Measurements from ENCODE around the gene PDE8B. TPM values are rescaled to one million over a fixed set of nuclear protein-coding genes. Genes with fewer than 3 reads are reported as not detected.

PDE8B gene
- total and polyA plus RNA-seq, 2 donors (not counting 1 experiment from before 2014, with no cell fraction given), result 0.07 TPM; not detected in 1

GRCh38 chr5:77277759-77278158 is 67.3 kb downstream of the PDE8B start:
- CTCF ChIA-PET, result interaction anchor here (0.6 kb wide), 1 partner anchor 17 kb away, joined by 3 read pairs; no protein-coding TSS in a partner anchor
- intact Hi-C loops (cut with micrococcal nuclease), result no loop called here
- Histone ChIP-seq H3K27me3 (replicated peaks in 1 of 4; ENCODE audit: control extremely low read depth in 1 of 4, control insufficient read depth in 3 of 4, insufficient read depth in 4 of 4, low read length in 3 of 4) (no peaks in the 10 kb centered on the region), H3K4me2 (replicated peaks; ENCODE audit: low read depth, low read length, poor library complexity, severe bottlenecking) (no peak overlapping the region), H3K4me1 (ENCODE audit: control insufficient read depth in 2 of 2, insufficient read depth in 2 of 2, low read length in 2 of 2) (no peaks in the 10 kb centered on the region), H3K4me3 (ENCODE audit: control extremely low read depth in 1 of 5, extremely low read depth in 1 of 5, insufficient read depth in 1 of 5, low read depth in 2 of 5, low read length in 4 of 5) (no peak overlapping the region), H3K79me2 (ENCODE audit: control insufficient read depth, insufficient read depth, low read length) (no peaks in the 10 kb centered on the region), H3K36me3 (replicated peaks in 1 of 2; ENCODE audit: control extremely low read depth in 1 of 2, control insufficient read depth in 1 of 2, extremely low read depth in 1 of 2, insufficient read depth in 2 of 2, low read length in 1 of 2) (no peaks in the 10 kb centered on the region), H2AFZ (ENCODE audit: insufficient read depth, low read depth, low read length, poor library complexity, severe bottlenecking) (no peak overlapping the region), H3K9me3 (ENCODE audit: control extremely low read depth in 1 of 3, control insufficient read depth in 2 of 3, insufficient read depth in 1 of 3, low read length in 2 of 3) (no peaks in the 10 kb centered on the region), H3K9ac (ENCODE audit: low read length) (no peak overlapping the region), H3K27ac (ENCODE audit: low read length in 2 of 2) (no peak overlapping the region), H4K20me1 (ENCODE audit: control insufficient read depth, insufficient read depth, low read length, poor library complexity, severe bottlenecking) (no peaks in the 10 kb centered on the region)
- Mint-ChIP-seq H3K27me3 (no peaks in the 10 kb centered on the region), H3K4me1 (no peaks in the 10 kb centered on the region), H3K4me3 (no peak overlapping the region), H3K27ac (no peak overlapping the region), H3K9me3 (ENCODE audit: insufficient read depth) (no peaks in the 10 kb centered on the region)
- DNase-seq (no peak), ATAC-seq (ENCODE audit: low read depth) (no peak)
- WGBS (ENCODE audit: insufficient coverage), result 100% methylated on average over 1 of the region's 4 CpGs
- TF ChIP-seq EZH2 (IDR thresholded peaks at IDR 0.05; ENCODE audit: borderline replicate concordance, insufficient read depth, low read depth, low read length, poor library complexity, severe bottlenecking) (no peak), CTCF (IDR thresholded peaks at IDR 0.05) (no peak)
- POLR2A ChIA-PET, result no interaction called here

GRCh38 chr5:77280036-77280435 is 69.6 kb downstream of the PDE8B start:
- no peaks in the 10 kb centered on the region for H3K9me3 Mint-ChIP-seq (ENCODE audit: insufficient read depth)
- ChIA-PET CTCF (no interaction called here), POLR2A (no interaction called here)
- ATAC-seq (ENCODE audit: low read depth), result no peak
- H3K4me1 ChIP-seq (ENCODE audit: control insufficient read depth in 2 of 2, insufficient read depth in 2 of 2, low read length in 2 of 2), result no peaks in the 10 kb centered on the region
- H3K27ac ChIP-seq (ENCODE audit: low read length in 2 of 2), result no peak overlapping the region
- no peak overlapping the region for H3K27ac Mint-ChIP-seq
- intact Hi-C loops (cut with micrococcal nuclease), result no loop called here
- no peak for DNase-seq
- H2AFZ ChIP-seq (ENCODE audit: insufficient read depth, low read depth, low read length, poor library complexity, severe bottlenecking), result no peak overlapping the region
- H3K4me2 ChIP-seq (replicated peaks; ENCODE audit: low read depth, low read length, poor library complexity, severe bottlenecking), result no peak overlapping the region
- H3K27me3 Mint-ChIP-seq, result no peaks in the 10 kb centered on the region
- no peak overlapping the region for H3K4me3 Mint-ChIP-seq
- no peaks in the 10 kb centered on the region for H4K20me1 ChIP-seq (ENCODE audit: control insufficient read depth, insufficient read depth, low read length, poor library complexity, severe bottlenecking)
- H3K36me3 ChIP-seq (replicated peaks in 1 of 2; ENCODE audit: control extremely low read depth in 1 of 2, control insufficient read depth in 1 of 2, extremely low read depth in 1 of 2, insufficient read depth in 2 of 2, low read length in 1 of 2), result no peaks in the 10 kb centered on the region
- H3K79me2 ChIP-seq (ENCODE audit: control insufficient read depth, insufficient read depth, low read length), result no peaks in the 10 kb centered on the region
- H3K27me3 ChIP-seq (replicated peaks in 1 of 4; ENCODE audit: control extremely low read depth in 1 of 4, control insufficient read depth in 3 of 4, insufficient read depth in 4 of 4, low read length in 3 of 4), result no peaks in the 10 kb centered on the region
- no peaks in the 10 kb centered on the region for H3K9me3 ChIP-seq (ENCODE audit: control extremely low read depth in 1 of 3, control insufficient read depth in 2 of 3, insufficient read depth in 1 of 3, low read length in 2 of 3)
- no peaks in the 10 kb centered on the region for H3K4me1 Mint-ChIP-seq
- no peak overlapping the region for H3K9ac ChIP-seq (ENCODE audit: low read length)
- WGBS (ENCODE audit: insufficient coverage), result 90% methylated on average over 2 of the region's 3 CpGs
- no peak overlapping the region for H3K4me3 ChIP-seq (ENCODE audit: control extremely low read depth in 1 of 5, extremely low read depth in 1 of 5, insufficient read depth in 1 of 5, low read depth in 2 of 5, low read length in 4 of 5)
- no peak for TF ChIP-seq CTCF (IDR thresholded peaks at IDR 0.05)
